GM18858 (cell line): ENCODE measurements around the gene CTTN.

Experiments used
- ATAC-seq: cut with Tn5 transposase; IDR thresholded peaks from one replicate; pipeline ENCODE4 v1.9.1; 2021; ENCODE audit not compliant: unreplicated experiment

The CTTN gene

GRCh38 chr11:70424765-70425344, 26.5 kb downstream of the CTTN start:
- no peak for ATAC-seq

GRCh38 chr11:70427436-70427835, 29.1 kb downstream of the CTTN start:
- ATAC-seq: no peak

- ATAC-seq: no peak
Observed at GRCh38 chr11:70428701-70429427, 30.5 kb downstream of the CTTN start.

GRCh38 chr11:70429428-70429705, 31.0 kb downstream of the CTTN start:
- no peak for ATAC-seq

- no peak for ATAC-seq
Observed at GRCh38 chr11:70429724-70430521, 31.6 kb downstream of the CTTN start.

GRCh38 chr11:70430671-70431574, 32.6 kb downstream of the CTTN start:
- ATAC-seq: no peak

- no peak for ATAC-seq
Observed at GRCh38 chr11:70431611-70432010, 33.3 kb downstream of the CTTN start.

GRCh38 chr11:70432065-70432464, 33.7 kb downstream of the CTTN start:
- ATAC-seq: no peak

GRCh38 chr11:70432580-70432979, 34.3 kb downstream of the CTTN start:
- no peak for ATAC-seq

- no peak for ATAC-seq
Observed at GRCh38 chr11:70433038-70433437, 34.7 kb downstream of the CTTN start.

- no peak for ATAC-seq
Observed at GRCh38 chr11:70433526-70433925, 35.2 kb downstream of the CTTN start.

- no peak for ATAC-seq
Observed at GRCh38 chr11:70433966-70434812, 35.9 kb downstream of the CTTN start.

- ATAC-seq: no peak
Observed at GRCh38 chr11:70434813-70435278, 36.5 kb downstream of the CTTN start.

- no peak for ATAC-seq
Observed at GRCh38 chr11:70435361-70435760, 37.0 kb downstream of the CTTN start.

GRCh38 chr11:70435765-70436500, 37.6 kb downstream of the CTTN start:
- ATAC-seq: no peak

- ATAC-seq: no peak
Observed at GRCh38 chr11:70436501-70436860, 38.2 kb downstream of the CTTN start.

GRCh38 chr11:70437111-70437784, 38.9 kb downstream of the CTTN start:
- ATAC-seq: no peak

GRCh38 chr11:70440206-70440605, 41.9 kb downstream of the CTTN start:
- no peak for ATAC-seq

- no peak for ATAC-seq
Observed at GRCh38 chr11:70443773-70444030, 45.4 kb downstream of the CTTN start.
